Activated T-helper 1 cell treated with anti-CD3 and anti-CD28 coated beads, Interleukin-12 subunit alpha, Interleukin-12 subunit beta, Interleukin-2, Interleukin-4 antibody, amounts not matched to agents 30 ng/mL and 10 ng/mL and 1 ng/mL, durations not matched to agents 14 hours and 24 hours and 36 hours (primary cell): Measurements from ENCODE around the gene LRFN2. TPM values are rescaled to one million over a fixed set of nuclear protein-coding genes. Genes with fewer than 3 reads are reported as not detected.
A peak's percentile ranks its signal among the peaks of the same experiment; 100 is the strongest.

Experiments
- DNase-seq: peaks from one replicate; pipeline ENCODE4 v3.0.0; 2021; ENCODE audit warnings: low spot score
- H3K27ac Mint-ChIP-seq: one replicate; pipeline ENCODE4 v1.8.0; 2021; ENCODE audit warnings: mild to moderate bottlenecking, mixed read lengths
- H3K27me3 Mint-ChIP-seq: one replicate; pipeline ENCODE4 v1.8.0; 2022; ENCODE audit warnings: mild to moderate bottlenecking, moderate library complexity, mixed read lengths; ENCODE audit not compliant: insufficient read depth
- H3K36me3 Mint-ChIP-seq: one replicate; pipeline ENCODE4 v1.8.0; 2021; ENCODE audit warnings: low read depth, mixed read lengths
- H3K4me1 Mint-ChIP-seq: one replicate; pipeline ENCODE4 v1.8.0; 2021; ENCODE audit warnings: low read depth, mixed read lengths
- H3K4me3 Mint-ChIP-seq: one replicate; pipeline ENCODE4 v1.8.0; 2021; ENCODE audit warnings: mild to moderate bottlenecking, moderate library complexity, mixed read lengths
- H3K9me3 Mint-ChIP-seq: one replicate; pipeline ENCODE4 v1.8.0; 2021; ENCODE audit warnings: mixed read lengths
- intact Hi-C: fragments of 100-400 bp; cut with micrococcal nuclease; formaldehyde crosslinking; loops from one replicate; pipeline ENCODE4 v1.15.1; 2024
- total RNA-seq: library from RNA; stranded (reverse); gene quantifications from 2 replicates; pipeline ENCODE4 v1.2.3, GENCODE V29; 2022

Gene LRFN2
- total RNA-seq, 1 donor from 2014 or later: 0.29 TPM

DNA sequence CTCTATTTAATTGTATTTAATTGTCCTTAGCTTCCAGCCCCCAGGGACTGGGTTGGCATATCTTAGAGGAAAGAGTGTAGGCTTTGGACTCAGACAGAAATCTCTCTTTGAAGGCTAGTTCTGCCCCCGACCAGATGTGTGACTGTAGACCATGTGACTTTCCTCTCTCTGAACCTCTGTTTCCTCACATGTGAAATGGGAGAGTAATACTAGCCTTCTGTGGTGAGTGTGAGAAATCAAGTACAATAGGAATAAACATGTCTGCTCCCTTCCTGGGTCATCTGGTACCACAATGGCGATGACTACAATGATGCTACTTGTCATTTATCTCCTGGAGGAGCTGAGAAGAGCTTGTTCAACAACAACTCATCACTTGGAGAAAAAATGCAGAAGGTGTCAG, 179.9 kb downstream of the LRFN2 start:
- Mint-ChIP-seq H3K27me3 (peaks cover 3% of the 10 kb centered on the region), H3K27ac (no peak overlapping the region), H3K4me3 (no peak overlapping the region), H3K4me1 (peaks cover 28% of the 10 kb centered on the region), H3K9me3 (no peaks in the 10 kb centered on the region), H3K36me3 (peaks cover 4% of the 10 kb centered on the region)
- intact Hi-C loops: no loop called here
- no peak for DNase-seq

DNA sequence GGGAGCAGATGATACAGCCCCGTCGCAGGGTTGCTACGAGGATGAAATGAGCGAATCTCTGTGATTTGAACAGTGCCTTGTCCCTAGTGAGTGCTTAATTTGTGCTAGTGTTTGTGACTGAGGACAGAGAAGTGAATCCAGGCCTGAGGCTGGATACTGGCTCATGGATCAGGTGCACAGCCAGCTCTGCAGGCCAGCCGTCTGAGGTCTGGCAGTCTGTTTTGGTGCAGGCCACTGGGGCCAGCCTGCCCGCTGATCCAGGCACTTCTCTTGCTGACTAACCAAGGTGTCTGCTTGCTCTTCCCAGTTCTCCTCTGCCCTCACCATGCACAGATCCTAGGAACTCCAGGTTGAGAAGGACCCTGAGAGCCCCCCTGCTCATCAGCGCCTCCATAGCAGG, 181.0 kb downstream of the LRFN2 start:
- peaks cover 3% of the 10 kb centered on the region for H3K27me3 Mint-ChIP-seq
- DNase-seq: no peak
- H3K4me3 Mint-ChIP-seq: no peak overlapping the region
- peaks cover 38% of the 10 kb centered on the region for H3K4me1 Mint-ChIP-seq
- intact Hi-C loops: no loop called here
- no peak overlapping the region for H3K27ac Mint-ChIP-seq
- peaks cover 9% of the 10 kb centered on the region for H3K36me3 Mint-ChIP-seq
- H3K9me3 Mint-ChIP-seq: no peaks in the 10 kb centered on the region

DNA sequence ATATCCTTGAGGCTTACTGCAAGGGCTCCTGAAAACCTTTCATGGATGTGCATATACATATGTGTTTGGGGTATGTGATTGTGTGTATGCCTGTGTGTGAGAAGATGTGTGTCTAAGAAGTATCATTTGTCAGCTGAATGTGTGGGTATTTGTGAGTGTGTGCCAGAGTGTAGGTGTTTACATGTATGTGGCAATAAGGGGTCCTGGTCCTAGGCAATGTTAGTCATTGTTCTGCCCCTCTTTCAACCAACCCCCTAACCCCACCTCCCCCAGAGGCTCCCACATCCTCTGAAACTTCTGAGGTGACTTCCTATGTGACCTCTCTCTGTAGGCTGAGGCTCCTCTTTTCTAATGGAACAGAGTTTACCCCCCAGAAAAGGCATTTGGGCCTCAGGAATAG, 186.4 kb downstream of the LRFN2 start:
- DNase-seq: no peak
- no peak overlapping the region for H3K27ac Mint-ChIP-seq
- no peaks in the 10 kb centered on the region for H3K9me3 Mint-ChIP-seq
- H3K4me3 Mint-ChIP-seq: no peak overlapping the region
- H3K27me3 Mint-ChIP-seq: no peaks in the 10 kb centered on the region
- intact Hi-C loops: no loop called here
- H3K4me1 Mint-ChIP-seq: peaks cover 46% of the 10 kb centered on the region
- H3K36me3 Mint-ChIP-seq: peaks cover 14% of the 10 kb centered on the region

DNA sequence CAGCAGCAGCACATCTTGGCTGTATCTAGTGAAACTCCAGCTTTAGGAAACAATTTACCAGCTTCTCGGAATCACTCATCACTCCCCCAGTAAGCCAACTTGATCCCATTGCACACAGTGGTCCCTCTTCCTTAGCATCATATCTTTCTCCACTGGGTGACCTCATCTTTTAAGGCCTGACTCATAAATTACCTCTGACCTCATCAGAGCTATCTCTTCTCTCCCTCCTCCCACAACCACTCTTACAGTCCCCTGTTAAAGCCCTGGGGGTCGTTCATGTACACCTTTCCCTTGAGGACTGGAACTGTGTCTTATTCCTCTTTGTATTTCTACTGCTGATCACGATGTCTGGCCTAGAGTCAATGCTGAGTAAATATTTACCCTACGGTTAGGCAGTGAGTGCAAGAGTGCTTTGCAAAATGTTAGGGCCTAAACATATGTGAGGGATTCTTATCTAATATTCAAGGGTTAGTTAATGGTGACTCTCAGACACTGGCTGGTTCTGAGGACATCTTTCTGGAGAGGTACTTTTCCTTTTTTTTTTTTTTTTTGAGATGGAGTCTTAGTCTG, 187.2 kb downstream of the LRFN2 start:
- intact Hi-C loops: no loop called here
- peaks cover 14% of the 10 kb centered on the region for H3K36me3 Mint-ChIP-seq
- H3K27ac Mint-ChIP-seq: peak overlapping the region; percentile 3
- peaks cover under 1% of the 10 kb centered on the region for H3K9me3 Mint-ChIP-seq
- H3K4me1 Mint-ChIP-seq: peaks cover 46% of the 10 kb centered on the region
- no peak overlapping the region for H3K4me3 Mint-ChIP-seq
- DNase-seq: no peak
- no peaks in the 10 kb centered on the region for H3K27me3 Mint-ChIP-seq

DNA sequence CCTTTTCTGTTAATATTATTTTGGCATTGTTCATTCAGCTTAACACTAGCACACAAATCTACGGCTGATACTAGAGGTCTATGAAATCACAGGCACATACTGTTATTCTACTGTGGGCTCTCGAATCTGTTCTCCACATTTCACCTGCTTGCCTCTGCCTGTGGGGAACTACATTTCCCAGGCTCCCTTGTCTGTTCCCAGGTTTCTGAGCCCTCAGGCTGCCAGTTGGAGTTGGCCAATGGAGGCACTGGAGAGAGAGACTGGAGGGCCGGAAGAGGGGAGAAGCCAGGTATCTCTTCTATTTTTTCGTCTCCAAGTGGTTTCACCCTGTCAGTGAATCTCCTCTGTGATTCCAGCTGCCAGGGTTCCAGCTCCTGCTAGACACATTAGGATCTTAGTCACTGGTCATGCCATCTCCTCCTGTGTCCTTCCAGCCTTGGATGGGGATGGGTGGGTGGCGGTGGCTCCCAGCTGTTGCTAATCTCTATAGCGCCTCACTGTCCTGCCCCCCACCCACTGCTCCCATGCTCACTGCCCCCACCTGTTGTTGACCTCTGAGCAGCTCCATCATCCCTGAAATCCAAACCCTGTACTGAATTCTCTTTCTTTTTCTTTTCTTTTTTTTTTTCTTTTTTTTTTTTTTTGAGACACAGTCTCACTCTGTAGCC, 188.2 kb downstream of the LRFN2 start:
- Mint-ChIP-seq H3K36me3 (peaks cover 12% of the 10 kb centered on the region), H3K4me3 (no peak overlapping the region), H3K9me3 (peaks cover 5% of the 10 kb centered on the region), H3K27me3 (peaks cover 1% of the 10 kb centered on the region), H3K27ac (no peak overlapping the region), H3K4me1 (peaks cover 48% of the 10 kb centered on the region)
- intact Hi-C loops: no loop called here
- no peak for DNase-seq

DNA sequence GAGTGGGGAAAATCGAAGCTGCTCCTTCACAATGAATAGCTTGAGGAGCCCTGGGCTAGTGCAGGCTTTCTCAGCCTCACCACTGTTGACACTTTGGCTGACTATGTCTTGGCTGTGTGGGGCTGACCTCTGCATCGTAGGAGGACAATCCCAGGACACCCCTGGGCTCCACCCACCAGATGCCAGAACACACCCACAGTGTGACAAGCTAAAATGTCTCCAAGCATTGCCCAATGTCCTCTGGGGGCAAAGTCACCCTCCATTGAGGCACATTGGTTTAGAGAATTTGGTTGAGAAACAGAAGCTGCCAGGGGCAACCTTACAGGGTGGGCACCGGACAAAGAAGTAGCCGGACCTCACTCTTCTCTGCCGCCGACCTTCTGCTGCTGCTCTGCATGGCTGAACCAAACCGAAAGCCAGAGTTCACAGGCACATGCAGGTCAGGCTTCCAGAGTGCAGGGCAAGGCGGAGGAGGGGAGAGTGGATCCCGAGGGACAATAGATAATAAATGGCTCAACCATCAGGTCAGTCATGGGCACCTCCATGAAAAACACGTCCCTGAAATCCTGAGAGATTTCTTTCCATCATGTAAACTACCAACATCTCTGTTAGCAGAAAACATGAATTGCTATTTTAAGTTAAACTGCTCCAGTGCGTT, 189.0 kb downstream of the LRFN2 start:
- DNase-seq: no peak
- Mint-ChIP-seq H3K27ac (no peak overlapping the region), H3K4me1 (peaks cover 51% of the 10 kb centered on the region), H3K9me3 (peaks cover 5% of the 10 kb centered on the region), H3K36me3 (peaks cover 10% of the 10 kb centered on the region), H3K27me3 (peaks cover 3% of the 10 kb centered on the region), H3K4me3 (no peak overlapping the region)
- intact Hi-C loops: no loop called here

DNA sequence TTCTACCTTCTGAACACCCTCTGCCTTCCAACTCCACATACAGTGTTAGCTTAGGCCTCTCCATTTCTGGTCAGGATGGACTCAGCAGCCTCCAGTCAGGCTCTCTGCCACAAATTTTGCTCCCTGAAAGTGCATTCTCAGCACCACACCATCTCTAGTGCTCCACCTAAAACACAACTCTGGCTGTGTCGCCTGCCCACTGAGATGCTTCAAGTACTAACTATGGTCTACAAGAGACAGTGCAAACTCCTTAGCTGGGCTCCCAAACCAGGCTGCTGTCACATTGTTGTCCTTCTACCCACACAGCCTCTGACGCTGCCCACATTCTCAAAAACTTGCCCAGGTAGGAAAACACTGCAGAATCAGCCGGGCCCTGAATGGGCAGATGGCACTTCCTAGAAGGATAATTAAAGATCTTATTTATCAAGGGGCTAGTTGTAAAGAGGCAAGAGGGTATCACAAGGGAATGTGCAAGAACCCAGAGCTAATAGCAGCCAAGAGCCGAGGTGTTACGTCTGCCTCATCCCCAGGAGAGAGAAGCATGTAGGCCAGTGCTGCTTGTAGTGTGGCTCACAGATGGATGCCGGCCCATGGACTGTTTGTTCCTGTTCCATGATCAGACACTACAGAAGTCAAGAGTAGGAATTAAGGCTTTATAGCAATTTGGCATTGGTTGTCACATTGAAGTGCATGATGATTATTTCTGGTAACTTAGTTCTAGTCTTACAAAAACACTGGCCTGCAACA, 189.7 kb downstream of the LRFN2 start:
- H3K27ac Mint-ChIP-seq: peak overlapping the region; percentile 11
- no peak for DNase-seq
- no peak overlapping the region for H3K4me3 Mint-ChIP-seq
- H3K27me3 Mint-ChIP-seq: peaks cover 3% of the 10 kb centered on the region
- peaks cover 12% of the 10 kb centered on the region for H3K36me3 Mint-ChIP-seq
- peaks cover 50% of the 10 kb centered on the region for H3K4me1 Mint-ChIP-seq
- intact Hi-C loops: no loop called here
- H3K9me3 Mint-ChIP-seq: peaks cover 5% of the 10 kb centered on the region

DNA sequence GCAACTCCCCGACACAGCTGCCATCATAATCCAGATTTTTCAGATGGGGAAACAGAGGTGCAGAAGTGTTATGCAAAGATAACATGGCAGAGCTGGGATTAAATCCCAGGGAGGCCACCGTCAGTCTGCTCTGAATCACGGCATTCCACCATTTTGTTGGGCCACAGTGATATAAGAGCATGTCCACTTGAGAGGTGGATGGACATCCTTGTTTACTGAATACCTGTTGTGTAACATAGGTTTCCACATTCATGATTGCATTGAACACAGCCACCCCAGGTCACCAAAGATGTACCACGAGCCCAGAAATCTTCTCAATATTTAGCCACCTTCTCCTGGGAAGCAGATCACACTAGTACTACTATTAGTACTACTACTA, 191.5 kb downstream of the LRFN2 start:
- intact Hi-C loops: no loop called here
- peaks cover 5% of the 10 kb centered on the region for H3K9me3 Mint-ChIP-seq

DNA sequence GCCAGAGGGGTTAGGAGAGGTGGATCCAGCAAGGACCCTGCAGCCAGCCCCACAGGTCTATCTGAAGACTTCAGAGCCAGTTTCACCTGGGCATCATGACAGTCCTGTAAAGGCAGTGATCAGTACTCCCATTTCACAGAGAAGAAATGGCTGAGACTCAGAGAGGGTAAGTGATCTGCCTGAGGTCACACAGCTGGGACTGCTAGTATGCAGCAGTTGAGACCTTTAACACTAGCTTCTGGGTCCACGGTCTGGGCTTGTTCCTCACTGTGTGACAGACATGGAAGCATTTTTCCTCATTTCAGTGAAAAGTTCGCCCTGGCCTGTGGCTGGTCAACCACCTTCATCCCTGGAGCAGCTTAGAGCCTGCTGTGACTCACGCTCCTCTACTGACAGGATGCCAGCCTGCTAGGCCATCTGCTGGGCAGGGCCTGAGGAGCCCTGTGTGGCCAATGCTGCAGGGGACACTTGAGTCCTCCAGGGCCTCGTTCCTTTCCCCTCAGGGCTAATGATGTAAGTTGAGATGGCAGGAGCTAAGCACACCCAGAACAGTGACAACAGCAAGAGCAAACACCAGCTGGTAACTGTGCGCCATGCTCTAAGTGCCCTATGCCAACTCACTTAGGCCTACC, 192.0 kb downstream of the LRFN2 start:
- Mint-ChIP-seq H3K27me3 (peaks cover 3% of the 10 kb centered on the region), H3K4me1 (peaks cover 41% of the 10 kb centered on the region)
- DNase-seq: no peak

More for the DNA sequence above, 191.5 kb downstream of the LRFN2 start:
- Mint-ChIP-seq H3K36me3 (peaks cover 7% of the 10 kb centered on the region), H3K27me3 (peaks cover 3% of the 10 kb centered on the region), H3K4me1 (peaks cover 41% of the 10 kb centered on the region), H3K27ac (no peak overlapping the region), H3K4me3 (no peak overlapping the region)
- DNase-seq: no peak

DNA sequence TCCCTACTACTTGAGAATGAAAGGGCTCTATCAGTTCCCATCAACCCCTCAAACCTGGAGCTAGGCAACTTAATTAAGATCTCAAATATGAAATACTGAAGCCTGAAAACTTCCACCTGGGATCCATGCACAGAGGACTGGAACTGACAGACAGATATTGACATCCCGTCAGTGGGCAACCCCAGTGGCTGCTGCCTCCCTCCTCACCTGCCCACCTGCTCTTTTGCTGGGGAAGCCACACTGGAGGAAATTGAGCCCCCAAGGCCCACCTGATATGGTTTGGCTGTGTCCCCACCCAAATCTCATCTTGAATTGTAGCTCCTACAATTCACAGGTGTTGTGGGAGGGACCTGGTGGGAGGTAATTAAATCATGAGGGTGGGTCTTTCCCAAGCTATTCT, 192.8 kb downstream of the LRFN2 start:
- no peak overlapping the region for H3K27ac Mint-ChIP-seq
- H3K27me3 Mint-ChIP-seq: peaks cover 3% of the 10 kb centered on the region
- H3K4me1 Mint-ChIP-seq: peaks cover 43% of the 10 kb centered on the region
- H3K36me3 Mint-ChIP-seq: peaks cover 5% of the 10 kb centered on the region
- H3K4me3 Mint-ChIP-seq: no peak overlapping the region
- intact Hi-C loops: no loop called here
- peaks cover 5% of the 10 kb centered on the region for H3K9me3 Mint-ChIP-seq
- DNase-seq: no peak

More for the DNA sequence above, 192.0 kb downstream of the LRFN2 start:
- Mint-ChIP-seq H3K27ac (no peak overlapping the region), H3K36me3 (peaks cover 6% of the 10 kb centered on the region), H3K9me3 (peaks cover 5% of the 10 kb centered on the region), H3K4me3 (no peak overlapping the region)
- intact Hi-C loops: no loop called here

DNA sequence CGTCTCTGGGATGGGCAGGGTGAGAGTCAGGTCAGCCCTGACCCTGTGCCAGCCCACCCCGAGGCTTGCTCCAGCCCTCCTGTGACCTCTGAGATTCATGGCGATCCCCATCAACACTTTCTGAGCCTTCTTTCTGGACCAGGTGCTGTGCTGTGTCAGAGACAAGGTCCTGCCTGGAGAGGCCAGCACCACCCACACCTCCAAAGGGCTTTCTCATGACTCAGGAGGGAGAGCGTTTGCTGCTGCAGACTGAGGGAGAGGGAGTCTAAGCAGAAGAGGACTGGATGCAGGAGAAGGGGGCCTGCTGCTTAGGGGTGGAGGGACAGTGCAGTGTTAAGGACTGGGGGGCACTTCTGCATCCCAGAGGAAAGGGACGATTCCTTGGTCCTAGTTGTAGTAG, 193.5 kb downstream of the LRFN2 start:
- Mint-ChIP-seq H3K9me3 (peaks cover 5% of the 10 kb centered on the region), H3K4me3 (no peak overlapping the region), H3K27me3 (peaks cover 3% of the 10 kb centered on the region), H3K27ac (no peak overlapping the region), H3K36me3 (peaks cover 5% of the 10 kb centered on the region), H3K4me1 (peaks cover 50% of the 10 kb centered on the region)
- intact Hi-C loops: no loop called here
- no peak for DNase-seq

DNA sequence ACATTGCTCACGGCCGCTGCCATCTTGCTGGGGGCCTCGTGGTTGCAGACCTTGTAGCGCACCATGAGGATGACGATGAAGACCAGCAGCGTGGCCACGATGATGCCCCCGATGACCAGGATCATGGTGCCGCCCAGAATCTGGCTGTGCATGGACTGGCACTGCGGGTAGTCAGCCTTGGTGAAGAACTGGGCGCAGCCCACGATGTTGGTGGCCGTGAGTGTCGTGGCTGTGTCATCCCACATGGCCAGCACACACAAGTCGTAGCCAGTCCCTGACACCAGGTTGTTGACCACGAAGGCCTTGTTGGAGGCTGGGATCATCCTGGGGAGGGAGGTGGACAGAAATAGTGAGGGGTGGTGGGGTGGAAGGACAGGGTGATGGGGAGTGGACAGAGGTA, 194.6 kb downstream of the LRFN2 start:
- Mint-ChIP-seq H3K27me3 (peaks cover 3% of the 10 kb centered on the region), H3K27ac (no peak overlapping the region), H3K4me3 (no peak overlapping the region), H3K9me3 (peaks cover 5% of the 10 kb centered on the region), H3K36me3 (peaks cover 5% of the 10 kb centered on the region), H3K4me1 (peaks cover 58% of the 10 kb centered on the region)
- DNase-seq: no peak
- intact Hi-C loops: no loop called here
